ENCODE results near the gene NOVA2. TPM values are rescaled to one million over a fixed set of nuclear protein-coding genes. Genes with fewer than 3 reads are reported as not detected.

The NOVA2 gene
- total and polyA plus RNA-seq, 9 of the 15 experiments (the other 6 are each of a cell fraction or from before 2014, with no cell fraction given) = not detected

- TF ChIP-seq ZBTB1 (CRISPR knock-in tag; IDR thresholded peaks at IDR 0.05; ENCODE audit: borderline replicate concordance, low read depth) (peak; percentile 64), EGR1 (conservative IDR thresholded peaks at IDR 0.05) (peak; percentile 46), XRCC4 (IDR thresholded peaks at IDR 0.05; ENCODE audit: extremely low read depth, insufficient read depth, insufficient read length) (no peak), ZNF232 (CRISPR knock-in tag; IDR thresholded peaks at IDR 0.05) (no peak), ZNF395 (CRISPR knock-in tag; IDR thresholded peaks at IDR 0.05) (peak; percentile 44; the same call in 1 of the 2 replicates), SPI1 (IDR thresholded peaks at IDR 0.05; ENCODE audit: borderline replicate concordance, low read depth, low read length) (0 out of 2 replicates have a peak, but pooled peaks have one; percentile 1), EP300 (IDR thresholded peaks at IDR 0.05; ENCODE audit: low read length) (no peak), NRF1 (conservative IDR thresholded peaks at IDR 0.05 in 1 of 2, IDR thresholded peaks at IDR 0.05 in 1 of 2) (peak; percentile 60 to 61; a peak in 3 of 4 replicates), CEBPG (CRISPR knock-in tag; IDR thresholded peaks at IDR 0.05) (peak; percentile 80), CEBPG (tag; conservative IDR thresholded peaks at IDR 0.05 in 1 of 2, IDR thresholded peaks at IDR 0.05 in 1 of 2) (peak; percentile 88 to 91), RHOXF2B (CRISPR knock-in tag; conservative IDR thresholded peaks at IDR 0.05) (no peak), ERF (CRISPR knock-in tag; IDR thresholded peaks at IDR 0.05) (peak; percentile 80; the same call in 1 of the 2 replicates), NR2C1 (IDR thresholded peaks at IDR 0.05) (no peak), NR2C1 (tag; IDR thresholded peaks at IDR 0.05) (peak; percentile 48; the same call in 1 of the 2 replicates), ATF1 (CRISPR knock-in tag; IDR thresholded peaks at IDR 0.05) (peak; percentile 5; the same call in 1 of the 2 replicates), ATF1 (tag; IDR thresholded peaks at IDR 0.05) (no peak), PHF20 (IDR thresholded peaks at IDR 0.05; ENCODE audit: partially characterized antibody) (peak; percentile 14), ARID3A (IDR thresholded peaks at IDR 0.05; ENCODE audit: borderline replicate concordance, low read depth, low read length) (no peak), BHLHE40 (IDR thresholded peaks at IDR 0.05; ENCODE audit: low read length) (0 out of 2 replicates have a peak, but pooled peaks have one; percentile 6), SP1 (CRISPR knock-in tag; IDR thresholded peaks at IDR 0.05) (peak; percentile 37; the same call in 1 of the 2 replicates), DLX4 (CRISPR knock-in tag; IDR thresholded peaks at IDR 0.05) (no peak), TBP (optimal IDR thresholded peaks at IDR 0.05; ENCODE audit: low read depth, low read length) (peak; percentile 45), RAD21 (CRISPR knock-in tag; conservative IDR thresholded peaks at IDR 0.05 in 1 of 2, IDR thresholded peaks at IDR 0.05 in 1 of 2) (peak in 1 of 2 experiments; percentile 40; a peak in 2 of 4 replicates), ID3 (CRISPR knock-in tag; IDR thresholded peaks at IDR 0.05) (no peak), ID3 (tag; IDR thresholded peaks at IDR 0.05) (no peak; the same call in 1 of the 2 replicates), CREM (IDR thresholded peaks at IDR 0.05; ENCODE audit: low read depth) (peak; percentile 85)
Observed at GRCh38 chr19:45885556-45886426, 87.9 kb downstream of the NOVA2 start, which contains the start of gene IRF2BP1 (continued).
